ENCODE measurements around the gene TFCP2.

GRCh38 chr12:51172515-51173431 lies at the start of gene TFCP2:
- no peak for TF ChIP-seq CTCF (IDR thresholded peaks at IDR 0.05)
- TF ChIP-seq POLR2A (IDR thresholded peaks at IDR 0.05), result no peak

All from suprapubic skin (tissue), 3 donors.